ENCODE results near the gene ARHGAP45. TPM values are rescaled to one million over a fixed set of nuclear protein-coding genes. Genes with fewer than 3 reads are reported as not detected.

ARHGAP45 gene
- total and polyA plus RNA-seq, 2 of the 8 experiments (the other 6 are each of a cell fraction or from before 2014, with no cell fraction given) = 31.4 to 41.8 TPM

DNA sequence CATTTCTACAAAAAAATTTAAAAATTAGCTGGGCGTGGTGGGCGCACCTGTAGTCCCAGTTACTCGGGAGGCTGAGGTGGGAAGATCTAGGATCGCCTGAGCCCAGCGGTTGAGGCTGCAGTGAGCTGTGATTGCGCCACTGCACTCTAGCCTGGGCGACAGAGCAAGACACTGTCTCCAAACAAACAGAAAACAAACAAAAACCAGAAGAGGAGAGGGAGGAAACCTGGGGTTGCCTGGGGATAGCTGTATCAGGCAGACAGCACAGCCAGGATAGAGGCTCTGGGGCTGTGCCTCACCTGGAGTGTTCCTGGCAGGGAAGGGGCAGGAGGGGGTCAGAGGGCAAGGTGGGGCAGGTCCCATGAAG, 30.8 kb downstream of the ARHGAP45 start:
- H4K5ac ChIP-seq (ENCODE audit: insufficient read length, low read depth, low read length) = no peak overlapping the region

More for the DNA sequence above, 30.8 kb downstream of the ARHGAP45 start:
- H2AFZ ChIP-seq (ENCODE audit: low read length) = no peak overlapping the region
- no peak overlapping the region for H3K18ac ChIP-seq (ENCODE audit: extremely low read depth, low read length)
- no peak overlapping the region for H2BK120ac ChIP-seq (replicated peaks; ENCODE audit: low read depth, low read length)
- H3K27me3 ChIP-seq (replicated peaks in 1 of 4; ENCODE audit: control insufficient read depth in 3 of 4, extremely low read depth in 1 of 4, insufficient read depth in 3 of 4, low read length in 3 of 4) = 0 out of 7 replicates have a peak, but pooled peaks cover 0 to 2% (median 0%) of the 10 kb centered on the region in 4 experiments
- no peak for TF ChIP-seq BRCA1 (IDR thresholded peaks at IDR 0.05; ENCODE audit: low read depth, low read length)
- TF ChIP-seq SP4 (IDR thresholded peaks at IDR 0.05; ENCODE audit: low read length) = no peak
- TF ChIP-seq SP2 (IDR thresholded peaks at IDR 0.05; ENCODE audit: low read length) = no peak
- H4K8ac ChIP-seq (ENCODE audit: extremely low read depth, insufficient read depth, low read length) = no peak overlapping the region
- H4K20me1 ChIP-seq (replicated peaks in 1 of 2; ENCODE audit: control insufficient read depth in 1 of 2, insufficient read depth in 2 of 2, low read length in 2 of 2) = peaks cover 8 to 9% of the 10 kb centered on the region in 2 experiments
- peaks cover 0 to 6% (median 1%) of the 10 kb centered on the region in 4 experiments; a peak in 2 of 8 replicates for H3K36me3 ChIP-seq (ENCODE audit: control insufficient read depth in 2 of 4, insufficient read depth in 4 of 4, low read length in 3 of 4)
- H2BK12ac ChIP-seq (ENCODE audit: low read depth, low read length) = 0 out of 2 replicates have a peak overlapping the region, but pooled peaks have one; percentile 27
- 0 out of 2 replicates have a peak overlapping the region, but pooled peaks have one; percentile 24 for H2BK5ac ChIP-seq (ENCODE audit: low read depth, low read length)
- H3K4ac ChIP-seq (replicated peaks; ENCODE audit: insufficient read length, low read depth, low read length) = no peak overlapping the region
- no peak overlapping the region for H4K91ac ChIP-seq (replicated peaks; ENCODE audit: insufficient read length, low read length)
- H3K23me2 ChIP-seq (ENCODE audit: low read depth, low read length) = peaks cover 5% of the 10 kb centered on the region
- H3K27ac ChIP-seq (ENCODE audit: low read depth, low read length) = no peak overlapping the region
- peaks cover 8 to 19% of the 10 kb centered on the region in 2 experiments for H3K79me2 ChIP-seq (ENCODE audit: control insufficient read depth in 1 of 2, insufficient read depth in 2 of 2, low read length in 2 of 2)
- H3K23ac ChIP-seq (ENCODE audit: insufficient read length) = no peak overlapping the region
- peak overlapping the region in 1 of 4 experiments; percentile 10; a peak in 1 of 7 replicates for H3K9ac ChIP-seq (replicated peaks in 1 of 4; ENCODE audit: extremely low read depth in 1 of 4, low read depth in 3 of 4, low read length in 3 of 4)
- H2BK20ac ChIP-seq (ENCODE audit: low read length) = 0 out of 2 replicates have a peak overlapping the region, but pooled peaks have one; percentile 72
- no peak overlapping the region for H3K4me3 ChIP-seq (ENCODE audit: extremely low read depth in 1 of 4, insufficient read depth in 2 of 4, low read depth in 3 of 4, low read length in 4 of 4)
- H3K56ac ChIP-seq (replicated peaks; ENCODE audit: insufficient read length, low read depth, low read length) = no peak overlapping the region
- peaks cover 12% of the 10 kb centered on the region; the same call in 1 of the 2 replicates for H3K79me1 ChIP-seq (ENCODE audit: low read depth, low read length)
- FAIRE-seq (no peak), DNase-seq (ENCODE audit: low read depth in 1 of 2, low spot score in 2 of 2) (no peak)
- 88% methylated on average over 6 of the region's 7 CpGs; no CpG with 5 or more reads in 1 of the 2 experiments for WGBS, 2 experiments (ENCODE audit: extremely low coverage in 1 of 2, insufficient coverage in 1 of 2, insufficient read length in 1 of 2, insufficient replicate concordance in 2 of 2, low coverage in 1 of 2, low lambda C conversion rate in 2 of 2, missing lambda C conversion rate in 1 of 2)
- H2AK5ac ChIP-seq (ENCODE audit: low read depth, low read length) = no peak overlapping the region
- CTCF ChIA-PET (ENCODE audit: partially characterized antibody) = interaction anchor here (0.8 to 1.8 kb wide), 5 partner anchors 9 to 44 kb away, joined by 3 to 6 read pairs (median 5); no protein-coding TSS in a partner anchor
- H2BK15ac ChIP-seq (ENCODE audit: low read length) = 0 out of 2 replicates have a peak overlapping the region, but pooled peaks have one; percentile 61
- peaks cover 4 to 21% (median 9%) of the 10 kb centered on the region in 4 experiments for H3K4me1 ChIP-seq (replicated peaks in 1 of 4; ENCODE audit: control insufficient read depth in 3 of 4, insufficient read depth in 4 of 4, low read length in 3 of 4)
- H3K14ac ChIP-seq (ENCODE audit: insufficient read length) = no peak overlapping the region
- POLR2A ChIA-PET (ENCODE audit: partially characterized antibody) = interaction anchor here (0.6 to 3.0 kb wide), 11 partner anchors 10 to 172 kb away, joined by 3 to 13 read pairs (median 4); partner anchors contain the start of gene CIRBP
- no peak overlapping the region for H3K4me2 ChIP-seq (ENCODE audit: insufficient read depth in 1 of 2, low read depth in 2 of 2, low read length in 2 of 2)
- no peaks in the 10 kb centered on the region for H3K9me3 ChIP-seq (ENCODE audit: insufficient read depth in 2 of 2, low read depth in 1 of 2, low read length in 1 of 2)
